ENCODE results near the gene FRMD3.
"Not testable (repeated sequence)": the region's sequence is repeated elsewhere in the genome, so short reads cannot be mapped to it uniquely, and the experiment has no call there.

FRMD3 gene

DNA sequence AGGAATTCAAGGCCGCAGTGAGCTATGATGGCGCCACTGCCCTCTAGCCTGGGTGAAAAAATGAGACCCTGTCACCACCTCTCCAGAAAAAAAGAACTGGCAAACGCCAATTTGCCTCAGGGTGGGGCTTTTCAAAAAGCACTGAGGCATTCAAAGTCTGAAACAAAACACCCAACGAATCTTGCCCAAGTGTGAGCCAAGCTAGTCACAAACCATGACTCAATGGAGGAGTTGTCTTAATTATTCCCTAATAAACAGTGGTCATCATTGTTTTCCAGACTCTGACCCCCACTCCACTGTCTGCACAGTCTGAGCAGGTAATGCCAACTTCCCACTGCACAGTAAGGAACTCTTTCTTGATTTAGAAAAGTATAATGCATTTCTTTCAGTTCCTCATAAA, 16.8 kb downstream of the FRMD3 start:
- Histone ChIP-seq H3K36me3 (no peaks in the 10 kb centered on the region), H3K27me3 (no peaks in the 10 kb centered on the region), H3K9me3 (no peaks in the 10 kb centered on the region), H3K4me1 (peaks cover 26% of the 10 kb centered on the region), H3K4me3 (ENCODE audit: low read depth, low read length) (no peak overlapping the region)
- DNase-seq = no peak
- TF ChIP-seq CTCF (IDR thresholded peaks at IDR 0.05; ENCODE audit: low read depth, low read length) = no peak

DNA sequence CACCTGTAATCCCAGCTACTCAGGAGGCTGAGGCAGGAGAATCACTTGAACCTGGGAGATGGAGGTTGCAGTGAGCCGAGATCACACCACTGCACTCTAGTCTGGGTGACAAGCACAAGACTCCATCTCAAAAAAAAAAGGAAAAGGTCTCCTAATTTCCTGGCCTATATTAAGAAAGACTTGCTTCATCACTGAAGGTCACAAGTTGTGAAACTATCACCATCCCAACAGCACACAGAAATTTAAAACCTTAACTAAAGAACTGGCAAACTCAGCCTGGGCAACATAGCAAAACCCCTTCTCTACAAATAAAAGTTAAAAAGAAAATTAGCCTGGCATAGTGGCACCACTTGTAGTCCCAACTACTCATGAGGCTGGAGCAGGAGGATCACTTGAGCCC, 17.2 kb downstream of the FRMD3 start:
- no peaks in the 10 kb centered on the region for H3K27me3 ChIP-seq
- H3K36me3 ChIP-seq = no peaks in the 10 kb centered on the region
- no peak for TF ChIP-seq CTCF (IDR thresholded peaks at IDR 0.05; ENCODE audit: low read depth, low read length)
- no peak for DNase-seq
- no peaks in the 10 kb centered on the region for H3K9me3 ChIP-seq
- no peak overlapping the region for H3K4me3 ChIP-seq (ENCODE audit: low read depth, low read length)
- peaks cover 22% of the 10 kb centered on the region for H3K4me1 ChIP-seq

- peaks cover 18% of the 10 kb centered on the region for H3K4me1 ChIP-seq
- no peak for DNase-seq
- no peak for TF ChIP-seq CTCF (IDR thresholded peaks at IDR 0.05; ENCODE audit: low read depth, low read length)
Measured at GRCh38 chr9:83520292-83520691, 17.9 kb downstream of the FRMD3 start.

GRCh38 chr9:83517980-83518379, 20.2 kb downstream of the FRMD3 start:
- not testable (repeated sequence) for DNase-seq; H3K27me3 ChIP-seq; H3K9me3 ChIP-seq; H3K4me3 ChIP-seq (ENCODE audit: low read depth, low read length); H3K36me3 ChIP-seq; H3K4me1 ChIP-seq

More at GRCh38 chr9:83520292-83520691, 17.9 kb downstream of the FRMD3 start:
- H3K36me3 ChIP-seq = no peaks in the 10 kb centered on the region
- no peak overlapping the region for H3K4me3 ChIP-seq (ENCODE audit: low read depth, low read length)
- no peaks in the 10 kb centered on the region for H3K9me3 ChIP-seq
- no peaks in the 10 kb centered on the region for H3K27me3 ChIP-seq

DNA sequence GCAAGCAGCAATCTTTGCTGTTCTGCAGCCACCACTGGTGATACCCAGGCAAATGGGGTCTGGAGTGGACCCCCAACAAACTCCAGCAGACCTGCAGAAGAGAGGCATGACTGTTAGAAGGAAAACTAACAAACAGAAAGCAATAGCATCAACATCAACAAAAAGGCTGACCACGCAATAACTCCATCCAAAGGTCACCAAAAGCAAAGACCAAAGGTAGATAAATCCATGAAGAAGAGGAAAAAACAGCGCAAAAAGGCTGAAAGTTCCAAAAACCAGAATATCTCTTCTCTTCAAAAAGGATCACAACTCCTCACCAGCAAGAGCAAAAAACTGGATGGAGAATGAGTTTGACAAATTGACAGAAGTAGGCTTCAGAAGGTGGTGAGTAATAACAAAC, 23.4 kb downstream of the FRMD3 start:
- no peak for DNase-seq
- Histone ChIP-seq H3K36me3 (peaks cover 21% of the 10 kb centered on the region), H3K27me3 (no peaks in the 10 kb centered on the region), H3K4me1 (no peaks in the 10 kb centered on the region; the same call in 1 of the 2 replicates), H3K4me3 (ENCODE audit: low read depth, low read length) (no peak overlapping the region), H3K9me3 (peaks cover 5% of the 10 kb centered on the region; the same call in 1 of the 2 replicates)
- TF ChIP-seq CTCF (IDR thresholded peaks at IDR 0.05; ENCODE audit: low read depth, low read length) = no peak

GRCh38 chr9:83512621-83513020, 25.6 kb downstream of the FRMD3 start:
- Histone ChIP-seq H3K36me3 (peaks cover 21% of the 10 kb centered on the region), H3K4me3 (ENCODE audit: low read depth, low read length) (no peak overlapping the region), H3K27me3 (no peaks in the 10 kb centered on the region), H3K4me1 (no peaks in the 10 kb centered on the region; the same call in 1 of the 2 replicates), H3K9me3 (peaks cover 5% of the 10 kb centered on the region; the same call in 1 of the 2 replicates)
- no peak for TF ChIP-seq CTCF (IDR thresholded peaks at IDR 0.05; ENCODE audit: low read depth, low read length)
- no peak for DNase-seq

- peaks cover 23% of the 10 kb centered on the region for H3K36me3 ChIP-seq
- H3K9me3 ChIP-seq = peaks cover 5% of the 10 kb centered on the region; the same call in 1 of the 2 replicates
- H3K4me3 ChIP-seq (ENCODE audit: low read depth, low read length) = no peak overlapping the region
- no peak for TF ChIP-seq CTCF (IDR thresholded peaks at IDR 0.05; ENCODE audit: low read depth, low read length)
- H3K4me1 ChIP-seq = no peaks in the 10 kb centered on the region
- H3K27me3 ChIP-seq = no peaks in the 10 kb centered on the region
- no peak for DNase-seq
Measured at GRCh38 chr9:83511051-83511450, 27.1 kb downstream of the FRMD3 start.

Measured in BE2C (cell line).